SK-N-MC (cell line): Measurements from ENCODE around the gene PPM1L.
A peak's percentile ranks its signal among the peaks of the same experiment; 100 is the strongest.

ENCODE experiments used
- DNase-seq: peaks from one replicate; pipeline ENCODE4 v3.0.0-alpha.2; 2011; ENCODE audit warnings: low read depth, low spot score
- H3K27ac ChIP-seq: fragments of 200-600 bp; sonication (generic); 2 replicates; pipeline ENCODE4 v1.5.1; 2016; ENCODE audit warnings: mixed run types
- H3K36me3 ChIP-seq: fragments of 200-600 bp; sonication (generic); 2 replicates; pipeline ENCODE4 v1.6.1; 2017; ENCODE audit warnings: antibody characterized with exemption, low read length, mixed read lengths; ENCODE audit not compliant: insufficient read depth
- H3K4me3 ChIP-seq: fragments of 200-600 bp; sonication (generic); 2 replicates; pipeline ENCODE4 v1.5.1; 2016
- H3K9ac ChIP-seq: fragments of 200-600 bp; sonication (generic); 2 replicates; pipeline ENCODE4 v1.8.0; 2017; ENCODE audit warnings: mixed run types, mixed read lengths; ENCODE audit not compliant: insufficient read length
- H3K9me3 ChIP-seq: fragments of 200-600 bp; sonication (generic); 2 replicates; pipeline ENCODE4 v1.6.1; 2017; ENCODE audit warnings: low read depth, mild to moderate bottlenecking, antibody characterized with exemption, low read length, moderate library complexity, mixed read lengths
- EZH2 ChIP-seq: fragments of 200-600 bp; sonication (generic); IDR thresholded peaks from one replicate; pipeline ENCODE4 v1.6.1; 2017; ENCODE audit warnings: antibody characterized with exemption
- FOXP2 ChIP-seq: optimal IDR thresholded peaks from 2 replicates; pipeline ENCODE3; 2011; ENCODE audit warnings: mild to moderate bottlenecking, moderate library complexity; ENCODE audit not compliant: insufficient read depth; ENCODE audit errors: extremely low read length, control extremely low read depth
- POLR2AphosphoS5 ChIP-seq: IDR thresholded peaks from 2 replicates; pipeline ENCODE4 v1.6.1; 2012; ENCODE audit warnings: mild to moderate bottlenecking, low read depth, low read length, borderline replicate concordance

PPM1L gene

DNA sequence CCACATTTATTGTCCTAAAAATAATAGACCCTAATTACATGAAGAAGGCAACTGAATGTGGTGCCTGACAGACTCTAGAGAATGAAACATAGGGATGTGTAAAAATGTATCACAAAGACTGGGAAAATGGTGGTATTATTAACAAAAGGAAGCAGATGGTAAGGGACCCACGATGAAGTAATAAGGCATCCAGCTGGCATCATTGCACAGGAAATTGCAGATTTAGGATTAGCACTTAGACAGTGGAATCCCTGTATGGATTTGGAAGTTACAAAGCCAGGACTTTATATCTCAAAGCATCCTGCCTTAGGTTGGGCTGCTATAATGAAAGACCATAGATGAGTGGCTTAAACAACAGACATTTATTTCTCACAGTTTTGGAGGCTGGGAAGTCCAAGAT, 104.3 kb downstream of the PPM1L start:
- no peaks in the 10 kb centered on the region for H3K36me3 ChIP-seq

DNA sequence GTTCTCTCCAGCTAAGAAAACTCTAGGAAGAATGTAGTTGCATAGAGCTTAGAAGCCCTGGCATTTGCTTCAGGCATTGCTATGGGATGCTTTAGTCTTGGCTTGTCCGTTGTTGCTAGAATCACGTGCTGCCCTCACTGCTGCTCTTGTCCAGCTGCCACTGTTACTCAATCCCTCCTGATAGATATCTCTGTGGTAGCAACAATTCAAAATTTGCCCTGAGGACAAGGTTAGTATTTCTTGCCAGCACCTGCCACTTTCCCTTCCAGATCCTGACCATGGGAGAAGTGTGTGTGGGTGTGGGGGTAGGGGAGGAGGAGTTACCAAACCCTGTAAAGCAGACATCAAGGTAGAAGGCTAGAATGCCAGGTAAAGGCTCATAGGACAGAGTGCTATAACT, 113.8 kb downstream of the PPM1L start:
- DNase-seq: no peak
- TF ChIP-seq FOXP2 (no peak), EZH2 (no peak), POLR2AphosphoS5 (no peak)
- H3K36me3 ChIP-seq: no peaks in the 10 kb centered on the region
- H3K4me3 ChIP-seq: no peak overlapping the region
- H3K9ac ChIP-seq: no peak overlapping the region
- H3K27ac ChIP-seq: no peak overlapping the region
- no peaks in the 10 kb centered on the region for H3K9me3 ChIP-seq

More for the DNA sequence above, 104.3 kb downstream of the PPM1L start:
- H3K9ac ChIP-seq: no peak overlapping the region
- no peak overlapping the region for H3K4me3 ChIP-seq
- no peak for DNase-seq
- no peaks in the 10 kb centered on the region for H3K9me3 ChIP-seq
- no peak overlapping the region for H3K27ac ChIP-seq
- no peak for TF ChIP-seq EZH2
- no peak for TF ChIP-seq FOXP2
- no peak for TF ChIP-seq POLR2AphosphoS5

DNA sequence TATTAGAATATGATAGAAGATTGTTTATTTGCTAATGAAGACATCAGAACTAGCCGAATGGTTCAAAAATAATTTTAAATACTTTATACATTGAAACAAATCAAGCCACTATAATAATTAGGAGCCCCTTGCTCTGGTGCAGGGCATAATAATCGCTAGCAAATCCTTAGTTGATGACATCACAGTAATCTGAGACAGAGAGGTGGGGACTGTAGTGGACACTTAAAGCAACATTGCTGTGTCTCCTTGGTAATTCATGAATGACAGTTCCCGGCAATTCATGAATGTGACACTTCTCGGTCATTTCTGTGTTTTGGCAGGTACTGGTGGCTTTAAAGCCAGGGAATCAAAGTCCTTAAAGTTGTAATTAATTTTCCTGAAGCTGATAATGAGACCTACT, 114.3 kb downstream of the PPM1L start:
- Histone ChIP-seq H3K27ac (no peak overlapping the region), H3K9me3 (no peaks in the 10 kb centered on the region), H3K4me3 (no peak overlapping the region), H3K9ac (no peak overlapping the region), H3K36me3 (no peaks in the 10 kb centered on the region)
- no peak for DNase-seq
- no peak for TF ChIP-seq POLR2AphosphoS5
- no peak for TF ChIP-seq EZH2
- TF ChIP-seq FOXP2: no peak

DNA sequence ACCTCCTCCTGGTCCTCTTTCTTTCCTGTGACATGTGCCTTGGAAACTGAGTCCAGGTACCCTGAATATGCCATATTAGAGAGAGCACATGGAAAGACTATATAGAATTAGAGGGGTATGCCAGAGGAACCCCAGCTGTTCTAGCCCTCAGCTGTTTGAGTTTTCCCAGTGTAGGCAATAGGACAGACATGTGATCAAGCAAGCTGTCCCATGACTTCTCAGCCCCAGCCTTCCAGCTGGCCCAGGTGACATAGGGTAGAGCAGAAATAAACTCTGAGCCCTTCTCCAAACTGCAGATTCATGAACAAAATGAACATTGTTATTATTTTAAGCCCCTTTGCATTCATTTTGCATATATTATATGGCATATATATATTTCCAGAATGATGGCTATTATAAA, 118.7 kb downstream of the PPM1L start:
- Histone ChIP-seq H3K9ac (no peak overlapping the region), H3K4me3 (no peak overlapping the region), H3K9me3 (no peaks in the 10 kb centered on the region), H3K36me3 (no peaks in the 10 kb centered on the region), H3K27ac (no peak overlapping the region)
- no peak for DNase-seq
- TF ChIP-seq FOXP2 (no peak), EZH2 (no peak), POLR2AphosphoS5 (no peak)

DNA sequence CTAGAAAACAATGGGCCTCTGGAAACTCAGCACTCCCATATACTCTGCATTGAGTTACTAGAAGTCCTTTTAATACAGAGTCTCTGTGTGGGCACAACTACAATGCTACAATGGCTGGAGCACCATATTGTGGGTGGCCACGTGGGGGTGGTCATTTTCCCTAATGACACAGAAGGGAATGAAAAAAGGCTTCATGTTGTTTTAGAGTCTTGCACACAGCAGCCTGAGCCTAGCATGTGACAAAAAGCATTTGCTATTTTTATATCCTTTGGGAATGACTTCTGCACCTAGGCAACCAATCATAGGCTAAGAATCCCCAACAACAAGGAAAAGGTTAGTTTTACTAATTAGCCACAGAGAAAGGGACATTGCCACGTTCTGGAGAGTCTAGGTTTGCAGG, 120.6 kb downstream of the PPM1L start:
- DNase-seq: no peak
- Histone ChIP-seq H3K36me3 (no peaks in the 10 kb centered on the region), H3K4me3 (no peak overlapping the region), H3K9ac (no peak overlapping the region), H3K27ac (no peak overlapping the region), H3K9me3 (no peaks in the 10 kb centered on the region)
- TF ChIP-seq EZH2 (no peak), FOXP2 (no peak), POLR2AphosphoS5 (no peak)

DNA sequence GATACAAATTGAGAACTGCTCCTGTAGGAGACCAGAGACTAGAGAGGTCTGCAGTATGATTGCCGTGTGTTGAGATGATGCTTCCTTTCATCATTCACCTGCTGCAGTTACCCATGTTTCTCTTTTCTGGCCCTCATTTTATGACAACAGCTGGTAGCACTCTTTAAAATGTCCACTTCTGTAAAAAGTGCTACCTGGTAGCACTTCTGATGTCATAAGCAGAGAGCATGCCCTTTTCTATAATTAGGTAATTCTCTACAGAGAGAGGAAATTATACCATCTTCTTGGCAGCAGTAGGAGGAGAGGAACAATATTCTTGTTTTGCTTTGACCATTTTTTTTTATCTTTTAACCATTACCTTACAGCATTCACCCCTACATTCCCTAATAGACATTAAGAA, 123.8 kb downstream of the PPM1L start:
- TF ChIP-seq FOXP2 (no peak), EZH2 (no peak), POLR2AphosphoS5 (no peak)
- H3K4me3 ChIP-seq: no peak overlapping the region
- no peak overlapping the region for H3K9ac ChIP-seq
- H3K9me3 ChIP-seq: no peaks in the 10 kb centered on the region
- H3K36me3 ChIP-seq: no peaks in the 10 kb centered on the region
- no peak for DNase-seq
- no peak overlapping the region for H3K27ac ChIP-seq

DNA sequence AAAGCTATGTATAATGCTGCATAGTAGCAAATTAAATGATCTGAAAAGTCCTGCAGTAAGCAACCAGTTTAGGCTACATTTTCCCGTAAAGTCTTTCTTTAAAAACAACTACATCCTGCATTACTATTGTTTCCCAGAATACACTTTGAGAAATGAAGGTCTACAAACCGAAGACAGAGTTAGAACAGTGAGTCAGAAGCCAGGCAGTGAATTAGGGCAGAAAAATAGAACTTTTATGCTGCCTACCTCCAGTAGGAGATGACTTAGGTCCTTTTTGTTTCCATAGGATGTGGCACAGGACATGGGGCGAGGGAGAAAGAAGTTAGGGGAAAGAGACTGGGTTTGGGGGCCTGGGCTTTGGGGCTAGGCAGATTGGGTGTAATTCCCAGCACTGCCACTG, 127.3 kb downstream of the PPM1L start:
- no peaks in the 10 kb centered on the region for H3K9me3 ChIP-seq
- TF ChIP-seq EZH2: no peak
- no peak for TF ChIP-seq POLR2AphosphoS5
- TF ChIP-seq FOXP2: no peak

DNA sequence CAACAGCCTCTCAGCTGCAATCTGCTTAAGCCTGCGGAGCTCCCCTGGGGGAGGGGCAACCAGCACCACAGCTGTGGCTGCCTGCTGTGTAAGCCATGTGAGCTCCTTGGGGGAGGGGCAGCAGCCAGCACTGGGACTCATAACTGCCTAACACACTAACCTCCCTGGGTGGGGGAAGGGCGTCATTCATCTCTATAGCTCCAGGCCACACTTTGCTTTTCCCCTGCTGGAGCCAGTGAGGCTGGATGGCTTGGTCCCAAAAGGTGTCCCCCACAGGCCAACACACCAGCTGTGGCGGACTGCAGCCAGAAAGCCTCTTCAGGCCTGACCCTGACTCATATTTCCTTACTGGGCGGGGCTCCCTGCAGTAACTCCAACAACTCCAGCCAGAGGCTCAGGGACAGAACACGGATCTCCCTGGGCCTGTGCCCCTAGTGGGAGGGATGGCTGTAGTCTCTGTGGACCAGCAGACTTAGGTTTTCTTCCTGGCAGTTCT, 129.8 kb downstream of the PPM1L start:
- Histone ChIP-seq H3K4me3 (peak overlapping the region; percentile 52), H3K9ac (no peak overlapping the region), H3K9me3 (no peaks in the 10 kb centered on the region), H3K36me3 (no peaks in the 10 kb centered on the region), H3K27ac (peak overlapping the region; percentile 38; the same call in 1 of the 2 replicates)
- no peak; the same call in 1 of the 2 replicates for TF ChIP-seq POLR2AphosphoS5
- TF ChIP-seq FOXP2: no peak
- no peak for TF ChIP-seq EZH2
- peak; percentile 68 for DNase-seq

More for the DNA sequence above, 127.3 kb downstream of the PPM1L start:
- Histone ChIP-seq H3K4me3 (no peak overlapping the region), H3K36me3 (no peaks in the 10 kb centered on the region), H3K9ac (no peak overlapping the region), H3K27ac (no peak overlapping the region)
- DNase-seq: no peak

DNA sequence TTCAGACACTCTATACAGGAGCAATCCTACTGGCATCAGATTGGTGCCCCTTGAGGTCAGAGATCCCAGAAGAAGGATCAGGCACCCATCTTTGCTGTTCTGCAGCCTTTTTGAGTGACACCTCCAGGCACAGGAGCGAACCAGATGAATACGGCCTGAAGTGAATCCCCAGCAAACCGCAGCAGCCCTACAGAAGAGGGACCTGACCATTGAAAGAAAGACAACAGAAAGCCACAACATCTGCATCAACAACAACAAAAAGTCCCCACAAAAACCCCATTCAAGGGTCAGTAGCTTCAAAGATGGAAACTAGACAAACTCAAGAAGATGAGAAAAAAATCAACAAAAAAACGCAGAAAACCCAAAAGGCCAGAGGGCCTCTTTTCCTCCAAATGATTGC, 130.4 kb downstream of the PPM1L start:
- Histone ChIP-seq H3K9ac (no peak overlapping the region), H3K36me3 (no peaks in the 10 kb centered on the region), H3K27ac (peak overlapping the region; percentile 38; the same call in 1 of the 2 replicates), H3K9me3 (no peaks in the 10 kb centered on the region), H3K4me3 (peak overlapping the region; percentile 52)
- TF ChIP-seq FOXP2: no peak
- no peak for TF ChIP-seq EZH2
- DNase-seq: no peak

DNA sequence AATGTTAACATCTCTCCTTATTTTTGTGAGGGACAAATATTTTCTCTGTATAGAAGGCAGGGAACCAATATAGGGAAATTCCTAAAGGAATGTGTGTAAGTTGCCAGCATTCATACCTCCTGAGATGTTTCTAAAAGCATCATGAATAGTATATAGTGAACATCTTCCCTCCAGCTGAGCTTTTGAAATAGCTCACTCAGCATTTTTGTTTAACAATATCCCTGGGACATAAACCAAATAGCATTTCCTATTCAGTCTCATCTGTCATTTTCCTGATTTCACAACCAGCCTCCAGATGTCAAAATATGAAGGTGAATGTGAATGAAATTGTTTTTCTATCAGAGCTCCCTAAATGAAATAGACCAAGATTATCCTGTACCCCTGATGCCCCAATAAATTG, 137.2 kb downstream of the PPM1L start:
- Histone ChIP-seq H3K36me3 (no peaks in the 10 kb centered on the region), H3K9ac (no peak overlapping the region), H3K4me3 (peak overlapping the region; percentile 16; the same call in 1 of the 2 replicates), H3K27ac (peak overlapping the region; percentile 44), H3K9me3 (no peaks in the 10 kb centered on the region)
- TF ChIP-seq EZH2 (no peak), POLR2AphosphoS5 (peak; percentile 47; the same call in 1 of the 2 replicates)
- peak; percentile 50 for DNase-seq
